HL-60 (cell line): ENCODE measurements around the gene ZNRF3.

Experiments
- CTCF ChIP-seq: IDR thresholded peaks from one replicate; pipeline ENCODE4 v1.5.1; 2011; ENCODE audit warnings: low read length, control low read depth, inconsistent platforms; ENCODE audit not compliant: insufficient read depth
- POLR2AphosphoS5 ChIP-seq: IDR thresholded peaks from 2 replicates; pipeline ENCODE4 v1.6.1; 2012; ENCODE audit warnings: low read depth

- TF ChIP-seq CTCF = no peak
- no peak for TF ChIP-seq POLR2AphosphoS5
These were observed 135.2 kb downstream of the ZNRF3 start for GRCh38 chr22:29018293-29019189.
